Urinary bladder (tissue), 4 donors: ENCODE data around the gene MCTP1. TPM values are rescaled to one million over a fixed set of nuclear protein-coding genes. Genes with fewer than 3 reads are reported as not detected.
A peak's percentile ranks its signal among the peaks of the same experiment; 100 is the strongest.

ENCODE experiments used
- DNase-seq: peaks from one replicate; pipeline ENCODE4 v3.0.0-alpha.2; 2015; ENCODE audit errors: extremely low spot score
- H3K27ac ChIP-seq: one replicate; pipeline ENCODE4 v1.5.1; 2013; ENCODE audit warnings: low read depth, mild to moderate bottlenecking, moderate library complexity
- H3K36me3 ChIP-seq: one replicate; pipeline ENCODE4 v1.6.1; 2013; ENCODE audit warnings: mild to moderate bottlenecking, moderate library complexity; ENCODE audit not compliant: insufficient read depth
- H3K4me1 ChIP-seq: one replicate; pipeline ENCODE4 v1.6.1; 2013; ENCODE audit warnings: mild to moderate bottlenecking, moderate library complexity; ENCODE audit not compliant: insufficient read depth
- H3K4me3 ChIP-seq: one replicate; pipeline ENCODE4 v1.5.1; 2013; ENCODE audit warnings: low read depth, low read length
- WGBS: extraction: QIAGEN DNeasy Blood & Tissue Kit; methylation state at CpG from one replicate; pipeline ENCODE4 v1.1.7; 2013; 5-methylcytosine and 5-hydroxymethylcytosine counted together
- polyA plus RNA-seq: library from polyadenylated mRNA; stranded (reverse); fragments of 200-250 nt; gene quantifications from one replicate; pipeline ENCODE4 v1.2.3, GENCODE V29; 2013
- total RNA-seq: library from RNA; depleted of rRNA; stranded (reverse); fragments of >200 nt; gene quantifications from one replicate; pipeline ENCODE4 v1.2.3, GENCODE V29; 2014
- donor health status: healthy with polysubstance abuse.
- donor health status: healthy.

The MCTP1 gene
- total and polyA plus RNA-seq, 2 donors = 10.5 to 45.7 TPM

DNA sequence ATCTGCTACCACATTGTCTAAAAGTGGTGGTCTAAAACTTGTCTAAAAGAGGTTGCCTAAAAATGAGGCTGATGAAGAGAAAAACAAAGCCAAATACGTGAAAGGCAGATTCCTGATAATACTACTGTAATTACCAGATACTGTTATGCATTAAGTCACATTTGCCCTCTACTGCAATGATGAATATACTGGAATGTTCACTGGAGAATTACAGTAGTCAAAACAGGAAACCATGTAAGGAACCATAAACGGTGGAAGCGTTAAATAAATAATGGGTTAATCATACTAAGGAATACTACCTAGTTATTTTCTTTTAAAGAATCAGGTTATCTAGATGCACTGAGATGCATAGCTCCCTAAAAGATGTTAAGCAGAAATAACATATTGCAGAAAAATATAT is 201.3 kb downstream of the MCTP1 start:
- H3K4me1 ChIP-seq = no peaks in the 10 kb centered on the region
- no peaks in the 10 kb centered on the region for H3K36me3 ChIP-seq
- WGBS = 76% methylated on average over 3 of the region's 3 CpGs
- no peak overlapping the region for H3K27ac ChIP-seq
- H3K4me3 ChIP-seq = no peak overlapping the region
- DNase-seq = no peak

DNA sequence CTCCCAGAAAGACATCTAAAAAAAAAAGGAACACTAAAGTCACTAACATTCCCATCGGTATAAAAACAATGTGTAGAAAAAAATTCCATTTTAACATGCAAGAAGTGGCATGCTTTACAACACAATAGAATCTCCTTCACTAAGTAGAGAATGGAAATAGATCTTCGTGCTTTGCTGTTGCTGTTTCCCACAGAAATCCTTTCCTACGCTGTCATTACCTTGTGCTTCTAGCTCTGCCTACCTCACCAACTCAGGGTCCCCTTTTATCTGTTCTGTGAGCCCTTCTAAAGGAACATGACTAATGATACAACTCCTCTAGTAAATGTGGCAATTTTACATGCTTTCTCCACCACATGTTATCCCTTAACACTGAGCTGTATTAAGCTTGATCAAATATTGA is 202.9 kb downstream of the MCTP1 start:
- H3K27ac ChIP-seq = no peak overlapping the region
- 40% methylated on average over 3 of the region's 3 CpGs for WGBS
- DNase-seq = no peak
- no peaks in the 10 kb centered on the region for H3K4me1 ChIP-seq
- H3K4me3 ChIP-seq = no peak overlapping the region
- no peaks in the 10 kb centered on the region for H3K36me3 ChIP-seq

DNA sequence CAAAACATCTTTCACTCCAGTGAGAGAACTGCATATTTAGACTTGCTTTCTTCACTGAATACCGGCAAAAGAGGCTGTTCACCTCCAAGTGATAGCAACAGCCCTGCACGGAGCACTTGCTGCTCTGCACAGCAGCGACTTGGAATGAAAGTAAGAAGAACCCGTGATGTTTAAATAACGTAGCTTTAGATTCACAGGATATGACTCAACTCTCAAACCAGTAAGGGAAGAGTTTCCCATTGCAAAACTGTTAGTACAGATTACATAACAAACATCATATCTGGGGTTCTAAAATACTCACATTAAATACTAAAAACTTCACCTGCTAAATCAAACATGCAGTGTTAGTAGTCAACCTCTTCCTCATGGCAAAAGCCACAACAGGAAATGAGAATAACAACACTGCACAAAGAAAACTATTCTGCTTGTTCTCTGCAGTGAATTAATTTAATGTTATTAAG is 203.4 kb downstream of the MCTP1 start:
- H3K4me3 ChIP-seq = peak overlapping the region; percentile 17
- H3K27ac ChIP-seq = no peak overlapping the region
- H3K36me3 ChIP-seq = no peaks in the 10 kb centered on the region
- no peak for DNase-seq
- H3K4me1 ChIP-seq = no peaks in the 10 kb centered on the region
- 9% methylated on average over 5 of the region's 5 CpGs for WGBS

DNA sequence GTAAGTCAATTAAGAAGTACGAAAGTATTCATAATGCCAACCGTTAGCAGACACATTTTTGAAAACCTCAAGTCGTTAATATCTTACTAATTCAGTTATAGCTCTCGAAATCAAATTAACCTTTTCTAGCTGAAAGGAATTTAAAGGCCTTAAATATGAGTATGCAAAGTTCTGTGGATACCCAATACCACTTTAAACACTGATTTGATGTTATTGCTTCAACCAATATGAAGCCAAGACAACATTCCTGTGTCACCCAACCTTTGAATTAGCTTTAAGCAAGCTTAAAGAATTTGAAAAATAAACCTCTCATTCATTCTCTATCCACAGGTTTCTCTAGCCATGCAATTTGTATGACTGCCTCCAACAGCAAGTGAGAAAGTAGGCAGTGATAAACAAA is 204.5 kb downstream of the MCTP1 start:
- H3K36me3 ChIP-seq = no peaks in the 10 kb centered on the region
- no peaks in the 10 kb centered on the region for H3K4me1 ChIP-seq
- no peak for DNase-seq
- H3K27ac ChIP-seq = no peak overlapping the region
- peak overlapping the region; percentile 18 for H3K4me3 ChIP-seq
- WGBS = 73% methylated on average over 4 of the region's 4 CpGs

DNA sequence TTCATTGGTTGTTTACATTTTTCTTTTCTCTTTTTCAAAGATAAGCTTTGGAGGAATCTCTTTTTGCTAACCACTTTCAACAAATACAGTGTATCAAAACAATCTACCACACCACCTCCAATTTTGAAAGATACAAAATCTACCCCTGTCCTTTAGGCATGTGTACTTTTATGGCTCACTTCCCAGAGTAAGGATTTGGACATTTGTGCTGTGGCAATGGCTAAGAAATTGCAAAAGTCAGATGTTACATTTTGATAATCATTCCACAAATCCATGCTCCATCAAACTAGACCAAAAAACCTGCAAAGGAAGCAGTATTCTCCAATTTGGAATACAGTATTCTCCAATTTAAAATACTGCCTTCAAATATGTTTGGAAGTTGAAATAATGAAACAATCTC is 204.9 kb downstream of the MCTP1 start:
- Histone ChIP-seq H3K4me1 (no peaks in the 10 kb centered on the region), H3K27ac (no peak overlapping the region), H3K4me3 (no peak overlapping the region), H3K36me3 (no peaks in the 10 kb centered on the region)
- no peak for DNase-seq

DNA sequence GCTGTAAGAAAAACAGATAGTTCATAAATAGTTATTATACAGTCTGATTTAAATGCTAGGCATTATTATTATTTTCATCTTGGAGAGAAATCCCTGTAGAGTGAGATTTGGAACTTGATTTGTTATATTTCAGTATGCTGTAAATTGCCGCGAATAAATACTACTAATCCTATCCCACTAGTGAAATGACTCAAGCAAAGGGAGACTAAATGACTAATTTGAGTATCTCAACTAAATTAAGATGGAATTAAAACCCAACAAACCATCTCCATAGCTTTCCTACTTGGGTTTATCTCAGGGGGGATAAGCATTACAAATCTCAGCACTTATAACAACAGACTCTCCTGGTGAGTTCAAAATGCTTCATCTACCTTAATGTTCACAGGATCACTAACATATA is 206.0 kb downstream of the MCTP1 start:
- WGBS = 90% methylated on average over 2 of the region's 2 CpGs
- no peaks in the 10 kb centered on the region for H3K4me1 ChIP-seq
- no peak overlapping the region for H3K27ac ChIP-seq
- no peaks in the 10 kb centered on the region for H3K36me3 ChIP-seq
- no peak overlapping the region for H3K4me3 ChIP-seq
- DNase-seq = no peak

DNA sequence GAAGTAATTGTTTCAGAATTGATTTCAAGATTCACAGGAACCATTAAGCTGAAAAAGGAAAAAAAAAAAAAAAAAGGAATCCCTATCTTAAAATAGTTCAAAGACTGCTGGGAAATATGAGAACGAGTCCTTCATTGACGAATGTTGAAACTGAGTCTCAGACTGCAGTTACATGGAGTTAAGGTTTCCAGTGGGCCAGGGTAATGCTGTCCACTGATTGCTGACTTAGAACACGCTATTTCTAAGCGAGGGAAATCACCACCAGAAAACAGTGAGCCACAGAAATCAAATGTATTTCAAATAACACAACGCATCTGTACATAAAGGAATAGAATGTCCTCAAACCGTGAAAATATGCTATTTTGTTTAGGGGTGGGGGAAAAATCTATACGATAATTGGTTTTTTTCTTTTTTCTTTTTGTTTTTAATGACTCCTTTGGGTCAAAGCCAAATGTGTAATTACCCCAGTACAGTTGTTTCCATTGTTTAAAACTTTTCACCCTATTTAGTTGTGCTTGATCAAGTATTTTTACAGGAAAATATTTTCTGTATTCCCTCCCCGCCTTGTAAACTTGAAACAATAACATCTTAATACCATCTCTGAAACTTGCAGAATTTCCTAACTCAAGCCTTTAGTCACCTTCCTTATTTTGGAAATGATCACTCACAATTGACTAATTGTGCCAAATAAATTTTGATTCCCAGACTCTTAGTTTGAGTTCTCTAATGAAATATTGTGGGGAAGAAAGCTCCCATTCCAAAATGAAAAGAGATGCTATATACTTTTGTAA is 208.3 kb downstream of the MCTP1 start:
- DNase-seq = no peak
- Histone ChIP-seq H3K4me3 (no peak overlapping the region), H3K4me1 (no peaks in the 10 kb centered on the region), H3K27ac (no peak overlapping the region), H3K36me3 (no peaks in the 10 kb centered on the region)
- WGBS = 71% methylated on average over 8 of the region's 8 CpGs

DNA sequence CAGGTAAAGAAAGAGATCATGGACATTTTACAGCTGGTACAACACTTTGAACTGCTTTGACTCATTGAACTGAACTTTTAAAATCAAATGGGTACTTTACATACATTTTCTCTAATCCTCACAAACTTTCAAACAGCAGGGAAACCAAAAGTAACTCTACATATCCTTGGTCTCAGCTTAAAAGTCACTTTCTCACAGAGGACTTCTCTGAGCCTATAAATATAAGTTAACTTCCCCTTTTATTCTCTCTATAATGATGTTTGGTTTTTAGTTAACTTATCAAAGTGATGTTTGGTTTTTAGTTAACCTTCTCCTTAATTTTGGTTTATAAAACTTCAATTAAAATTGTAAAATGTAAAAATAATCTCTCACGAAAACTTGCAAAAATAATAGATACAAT is 209.8 kb downstream of the MCTP1 start:
- WGBS = 93% methylated on average over 1 of the region's 1 CpG
- Histone ChIP-seq H3K4me3 (no peak overlapping the region), H3K4me1 (no peaks in the 10 kb centered on the region), H3K36me3 (no peaks in the 10 kb centered on the region), H3K27ac (no peak overlapping the region)
- DNase-seq = no peak

DNA sequence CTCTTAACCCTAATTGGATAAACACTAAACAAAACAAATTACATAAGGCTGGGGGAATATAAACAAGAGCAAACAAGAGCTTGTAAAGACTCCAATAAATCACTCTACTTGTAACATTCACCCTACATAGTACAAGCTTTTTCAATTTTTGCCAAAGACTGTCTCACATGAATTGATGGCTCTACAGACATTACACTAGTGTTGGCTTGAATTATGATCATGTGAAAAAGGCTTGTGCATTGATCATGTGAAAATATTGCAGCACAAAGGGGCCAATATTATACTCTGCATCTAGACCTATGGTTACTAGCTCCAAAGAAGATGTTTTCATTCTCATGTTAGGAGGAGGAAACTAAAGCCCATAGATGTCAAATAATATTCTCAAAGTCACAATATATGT is 212.6 kb downstream of the MCTP1 start:
- DNase-seq = no peak

DNA sequence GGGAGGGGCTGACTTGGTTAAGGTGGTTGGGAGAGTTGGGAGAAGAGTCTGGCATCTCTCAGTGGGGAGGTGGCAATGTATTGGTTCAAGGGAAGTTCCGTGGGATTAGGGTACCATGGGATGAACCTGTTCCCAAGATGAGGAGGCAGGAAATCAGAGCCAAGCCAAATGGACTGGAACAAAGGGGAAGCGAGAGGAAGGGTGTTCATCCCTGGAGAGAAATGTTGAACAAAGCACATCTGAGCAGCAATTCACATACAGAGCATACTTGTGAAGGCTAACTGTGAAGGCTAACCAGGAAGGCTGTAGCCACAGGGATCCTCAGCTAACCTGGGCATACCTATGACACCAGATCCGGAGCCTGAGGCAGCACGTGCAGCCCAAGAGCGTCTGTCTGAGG is 214.0 kb downstream of the MCTP1 start:
- Histone ChIP-seq H3K4me3 (no peak overlapping the region), H3K27ac (no peak overlapping the region), H3K4me1 (peaks cover 1% of the 10 kb centered on the region), H3K36me3 (no peaks in the 10 kb centered on the region)
- no peak for DNase-seq
- WGBS = 88% methylated on average over 5 of the region's 5 CpGs

More for the DNA sequence above, 212.6 kb downstream of the MCTP1 start:
- no peak overlapping the region for H3K4me3 ChIP-seq
- peaks cover 1% of the 10 kb centered on the region for H3K4me1 ChIP-seq
- no peaks in the 10 kb centered on the region for H3K36me3 ChIP-seq
- no peak overlapping the region for H3K27ac ChIP-seq

DNA sequence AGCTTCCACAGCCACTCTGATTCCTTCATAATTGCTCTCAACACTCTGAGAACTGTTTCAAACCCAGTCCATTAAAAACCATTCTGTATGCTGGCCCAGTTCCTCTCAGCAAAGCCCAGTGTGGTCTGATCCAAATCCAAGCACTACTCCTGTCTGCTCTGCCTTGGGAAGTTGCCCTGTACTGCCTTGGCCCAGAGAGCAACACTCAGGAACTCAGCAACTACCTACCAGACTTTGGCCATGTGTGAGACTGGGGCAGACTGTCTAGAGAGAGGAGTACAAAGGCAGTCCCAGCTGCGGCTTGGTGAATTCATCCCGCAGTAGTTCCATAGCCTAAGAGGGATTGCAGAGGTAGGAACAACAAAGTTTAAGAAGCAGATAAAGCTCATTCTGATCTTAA is 214.4 kb downstream of the MCTP1 start:
- no peak for DNase-seq
- no peaks in the 10 kb centered on the region for H3K36me3 ChIP-seq
- no peak overlapping the region for H3K4me3 ChIP-seq
- WGBS = 97% methylated on average over 2 of the region's 2 CpGs
- H3K4me1 ChIP-seq = peaks cover 1% of the 10 kb centered on the region
- H3K27ac ChIP-seq = no peak overlapping the region

DNA sequence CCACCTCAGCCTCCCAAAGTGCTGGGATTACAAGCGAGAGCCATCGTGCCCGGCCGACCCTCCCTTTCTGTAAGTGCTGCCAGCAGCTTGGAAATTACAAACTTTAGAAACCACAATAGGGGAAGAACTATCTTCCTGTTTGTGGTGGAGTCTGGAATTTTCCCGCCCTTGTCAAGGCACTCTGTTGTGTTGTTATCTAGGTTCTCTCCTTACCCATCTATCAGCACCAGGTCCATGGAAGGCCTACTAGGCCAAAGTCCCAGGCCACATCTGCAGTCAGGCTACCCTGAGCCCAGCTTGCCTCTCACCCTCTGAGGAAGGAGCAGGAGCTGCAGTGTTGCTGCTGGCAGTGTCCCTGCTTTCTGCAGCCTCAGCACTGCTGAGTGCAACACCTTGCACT is 214.9 kb downstream of the MCTP1 start:
- Histone ChIP-seq H3K4me1 (peaks cover 1% of the 10 kb centered on the region), H3K36me3 (no peaks in the 10 kb centered on the region), H3K27ac (no peak overlapping the region), H3K4me3 (no peak overlapping the region)
- WGBS = 74% methylated on average over 5 of the region's 5 CpGs
- no peak for DNase-seq

DNA sequence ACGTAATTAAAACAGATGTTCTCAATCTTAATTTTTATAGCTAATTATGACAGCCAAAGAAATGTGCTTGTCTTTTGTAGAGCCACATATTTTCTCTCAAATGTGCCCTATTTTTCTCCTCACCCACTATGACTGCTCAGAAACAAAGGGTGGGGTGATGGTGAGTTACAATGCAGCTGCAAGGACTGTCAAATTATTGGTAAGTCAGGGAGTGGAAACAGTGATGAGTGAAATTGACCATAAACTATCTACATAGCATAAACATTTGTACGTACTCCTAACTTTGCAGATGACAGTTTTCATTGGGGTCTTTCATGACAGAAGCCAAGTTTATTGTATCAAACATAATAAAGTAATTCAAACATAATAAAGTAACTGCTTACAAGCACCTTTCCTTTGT is 215.9 kb downstream of the MCTP1 start:
- no peak overlapping the region for H3K27ac ChIP-seq
- whole genome bisulfite sequencing = 35% methylated on average over 2 of the region's 2 CpGs
- H3K36me3 ChIP-seq = no peaks in the 10 kb centered on the region

DNA sequence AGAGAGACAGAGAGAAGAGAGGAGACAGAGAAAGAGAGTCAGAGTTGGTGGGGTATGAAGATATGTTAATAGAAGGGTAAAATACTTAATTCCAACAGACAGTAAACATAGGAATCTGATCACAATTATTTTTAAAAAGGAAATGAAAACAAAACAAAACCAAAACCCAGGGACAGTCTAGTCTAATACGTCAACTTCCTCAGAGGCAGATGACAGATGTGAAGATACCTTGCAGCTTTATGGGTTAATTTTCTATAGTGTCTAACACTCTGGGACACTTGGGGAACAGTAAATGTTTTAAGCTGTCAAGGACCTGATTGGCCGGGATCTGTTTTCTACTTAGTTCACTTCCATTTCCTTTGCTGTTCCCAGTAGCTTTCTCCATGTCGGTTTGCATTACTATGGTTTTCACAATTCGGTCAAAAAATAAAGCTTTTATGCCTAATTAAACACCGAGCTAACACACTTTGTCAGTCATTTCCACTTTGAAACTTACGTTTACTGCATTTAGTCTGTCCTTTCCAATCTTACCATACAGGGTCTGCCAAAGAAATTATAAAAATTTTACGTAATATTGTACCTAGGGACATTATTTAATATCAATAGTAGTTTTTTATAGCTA is 216.5 kb downstream of the MCTP1 start:
- Histone ChIP-seq H3K4me1 (peaks cover 1% of the 10 kb centered on the region), H3K36me3 (no peaks in the 10 kb centered on the region), H3K27ac (no peak overlapping the region), H3K4me3 (no peak overlapping the region)
- WGBS = 72% methylated on average over 7 of the region's 7 CpGs
- no peak for DNase-seq

More for the DNA sequence above, 215.9 kb downstream of the MCTP1 start:
- Histone ChIP-seq H3K4me1 (peaks cover 1% of the 10 kb centered on the region), H3K4me3 (no peak overlapping the region)
- no peak for DNase-seq
